Measurements from ENCODE around the gene OR6C2.
"Not testable (repeated sequence)": the region's sequence is repeated elsewhere in the genome, so short reads cannot be mapped to it uniquely, and the experiment has no call there.

The OR6C2 gene

GRCh38 chr12:55472264-55472663 is 28.4 kb downstream of the OR6C2 start:
- no peak for DNase-seq (ENCODE audit: low read depth in 3 of 3)

DNA sequence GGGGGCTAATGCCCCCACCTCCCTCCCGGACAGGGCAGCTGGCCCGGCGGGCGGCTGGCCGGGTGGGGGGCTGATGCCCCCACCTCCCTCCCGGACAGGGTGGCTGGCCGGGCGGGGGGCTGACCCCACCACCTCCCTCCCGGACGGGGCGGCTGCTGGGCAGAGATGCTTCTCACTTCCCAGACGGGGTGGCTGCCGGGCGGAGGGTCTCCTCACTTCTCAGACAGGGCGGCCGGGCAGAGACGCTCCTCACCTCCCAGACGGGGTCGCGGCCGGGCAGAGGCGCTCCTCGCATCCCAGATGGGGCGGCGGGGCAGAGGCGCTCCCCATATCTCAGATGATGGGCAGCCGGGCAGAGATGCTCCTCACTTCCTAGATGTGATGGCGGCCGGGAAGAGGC is 35.3 kb downstream of the OR6C2 start:
- DNase-seq (ENCODE audit: low read depth in 3 of 3) = not testable (repeated sequence)

GRCh38 chr12:55484284-55484683 is 40.4 kb downstream of the OR6C2 start:
- DNase-seq (ENCODE audit: low read depth in 3 of 3) = not testable (repeated sequence)

- DNase-seq (ENCODE audit: low read depth in 3 of 3) = no peak
Observed at GRCh38 chr12:55492078-55492477, 48.2 kb downstream of the OR6C2 start, which contains the start of gene OR6C68. Gene OR6C68 (plus strand): TSS chr12:55492378. CDS start chr12:55492378, 0 bp downstream.

DNA sequence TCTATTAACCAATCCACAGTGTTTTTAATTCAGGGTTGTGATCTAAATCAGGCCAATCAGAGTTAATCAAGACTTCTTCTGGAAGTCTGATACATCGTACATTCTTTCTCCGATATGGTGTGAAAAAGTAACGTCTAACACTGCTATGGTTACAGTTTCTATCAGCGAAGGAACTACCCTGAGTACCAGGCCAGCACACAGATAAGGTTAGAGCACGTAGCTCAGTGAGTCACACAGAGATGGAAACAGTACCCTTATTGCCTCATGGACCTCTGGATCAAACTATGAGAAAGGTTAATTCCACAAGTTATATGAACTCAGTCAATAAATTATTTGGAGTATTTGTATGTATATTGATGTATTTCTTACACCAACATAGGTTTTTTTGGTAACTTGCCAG is 51.6 kb downstream of the OR6C2 start:
- no peak for DNase-seq (ENCODE audit: low read depth in 3 of 3)

- no peak for DNase-seq (ENCODE audit: low read depth in 3 of 3)
Observed at GRCh38 chr12:55499231-55499630, 55.4 kb downstream of the OR6C2 start.

- DNase-seq (ENCODE audit: low read depth in 3 of 3) = no peak
Observed at GRCh38 chr12:55499810-55500252, 56.0 kb downstream of the OR6C2 start.

GRCh38 chr12:55501601-55502000 is 57.7 kb downstream of the OR6C2 start:
- DNase-seq (ENCODE audit: low read depth in 3 of 3) = no peak

Data from stimulated activated CD4-positive, alpha-beta T cell treated with anti-CD3 and anti-CD28 coated beads, TNF-alpha, amount 100 ng/mL, for 4 hours (primary cell).